ENCODE measurements around the gene MTRFR.

MTRFR gene

GRCh38 chr12:123238330-123238682, 5.1 kb downstream of the MTRFR start:
- H3K9ac ChIP-seq (ENCODE audit: low read length), result no peak overlapping the region
- H3K4me1 ChIP-seq (ENCODE audit: low read length), result peaks cover 29% of the 10 kb centered on the region
- no peaks in the 10 kb centered on the region for H3K27me3 ChIP-seq (ENCODE audit: low read depth, low read length)

DNA sequence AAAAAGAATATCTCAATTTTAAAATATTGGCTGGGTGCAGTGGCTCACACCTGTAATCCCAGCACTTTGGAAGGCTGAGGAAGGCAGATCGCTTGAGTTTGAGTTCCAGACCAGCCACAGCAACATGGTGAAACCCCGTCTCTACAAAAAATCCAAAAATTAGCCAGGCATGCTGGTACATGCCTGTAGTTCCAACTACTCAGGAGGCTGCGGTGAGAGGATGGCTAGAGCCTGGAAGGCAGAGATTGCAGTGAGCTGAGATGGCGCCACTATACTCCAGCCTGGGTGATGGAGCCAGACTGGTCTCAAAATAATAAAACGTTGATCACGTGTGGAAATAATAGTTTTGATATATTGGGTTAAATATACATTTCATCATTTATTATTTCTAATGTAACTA, 5.7 kb downstream of the MTRFR start:
- Histone ChIP-seq H3K9me3 (ENCODE audit: insufficient read depth, low read length) (no peaks in the 10 kb centered on the region), H3K36me3 (replicated peaks; ENCODE audit: low read depth, low read length) (peaks cover 39% of the 10 kb centered on the region), H3K79me2 (ENCODE audit: low read length) (peaks cover 47% of the 10 kb centered on the region), H3K27ac (ENCODE audit: low read length) (no peak overlapping the region), H2AFZ (ENCODE audit: low read depth, low read length) (no peak overlapping the region), H3K4me1 (ENCODE audit: low read length) (peaks cover 29% of the 10 kb centered on the region), H3K27me3 (ENCODE audit: low read depth, low read length) (no peaks in the 10 kb centered on the region), H3K4me3 (ENCODE audit: low read length) (no peak overlapping the region), H3K4me2 (ENCODE audit: low read length) (no peak overlapping the region), H4K20me1 (ENCODE audit: insufficient read depth, low read length) (peaks cover 48% of the 10 kb centered on the region), H3K9ac (ENCODE audit: low read length) (no peak overlapping the region)
- TF ChIP-seq, protein P1, sequence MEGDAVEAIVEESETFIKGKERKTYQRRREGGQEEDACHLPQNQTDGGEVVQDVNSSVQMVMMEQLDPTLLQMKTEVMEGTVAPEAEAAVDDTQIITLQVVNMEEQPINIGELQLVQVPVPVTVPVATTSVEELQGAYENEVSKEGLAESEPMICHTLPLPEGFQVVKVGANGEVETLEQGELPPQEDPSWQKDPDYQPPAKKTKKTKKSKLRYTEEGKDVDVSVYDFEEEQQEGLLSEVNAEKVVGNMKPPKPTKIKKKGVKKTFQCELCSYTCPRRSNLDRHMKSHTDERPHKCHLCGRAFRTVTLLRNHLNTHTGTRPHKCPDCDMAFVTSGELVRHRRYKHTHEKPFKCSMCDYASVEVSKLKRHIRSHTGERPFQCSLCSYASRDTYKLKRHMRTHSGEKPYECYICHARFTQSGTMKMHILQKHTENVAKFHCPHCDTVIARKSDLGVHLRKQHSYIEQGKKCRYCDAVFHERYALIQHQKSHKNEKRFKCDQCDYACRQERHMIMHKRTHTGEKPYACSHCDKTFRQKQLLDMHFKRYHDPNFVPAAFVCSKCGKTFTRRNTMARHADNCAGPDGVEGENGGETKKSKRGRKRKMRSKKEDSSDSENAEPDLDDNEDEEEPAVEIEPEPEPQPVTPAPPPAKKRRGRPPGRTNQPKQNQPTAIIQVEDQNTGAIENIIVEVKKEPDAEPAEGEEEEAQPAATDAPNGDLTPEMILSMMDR (IDR thresholded peaks at IDR 0.05; ENCODE audit: low read depth, low read length), result no peak
- no peak for TF ChIP-seq EZH2phosphoT487 (IDR thresholded peaks at IDR 0.05; ENCODE audit: low read depth)

More at GRCh38 chr12:123238330-123238682, 5.1 kb downstream of the MTRFR start:
- no peak overlapping the region for H2AFZ ChIP-seq (ENCODE audit: low read depth, low read length)
- no peaks in the 10 kb centered on the region for H3K9me3 ChIP-seq (ENCODE audit: insufficient read depth, low read length)
- peaks cover 53% of the 10 kb centered on the region for H3K79me2 ChIP-seq (ENCODE audit: low read length)
- no peak overlapping the region for H3K4me2 ChIP-seq (ENCODE audit: low read length)
- H3K36me3 ChIP-seq (replicated peaks; ENCODE audit: low read depth, low read length), result peaks cover 39% of the 10 kb centered on the region
- H3K4me3 ChIP-seq (ENCODE audit: low read length), result no peak overlapping the region
- H3K27ac ChIP-seq (ENCODE audit: low read length), result no peak overlapping the region
- no peak for TF ChIP-seq EZH2phosphoT487 (IDR thresholded peaks at IDR 0.05; ENCODE audit: low read depth)
- TF ChIP-seq, protein P1 (IDR thresholded peaks at IDR 0.05; ENCODE audit: low read depth, low read length), result no peak
- peaks cover 46% of the 10 kb centered on the region for H4K20me1 ChIP-seq (ENCODE audit: insufficient read depth, low read length)

DNA sequence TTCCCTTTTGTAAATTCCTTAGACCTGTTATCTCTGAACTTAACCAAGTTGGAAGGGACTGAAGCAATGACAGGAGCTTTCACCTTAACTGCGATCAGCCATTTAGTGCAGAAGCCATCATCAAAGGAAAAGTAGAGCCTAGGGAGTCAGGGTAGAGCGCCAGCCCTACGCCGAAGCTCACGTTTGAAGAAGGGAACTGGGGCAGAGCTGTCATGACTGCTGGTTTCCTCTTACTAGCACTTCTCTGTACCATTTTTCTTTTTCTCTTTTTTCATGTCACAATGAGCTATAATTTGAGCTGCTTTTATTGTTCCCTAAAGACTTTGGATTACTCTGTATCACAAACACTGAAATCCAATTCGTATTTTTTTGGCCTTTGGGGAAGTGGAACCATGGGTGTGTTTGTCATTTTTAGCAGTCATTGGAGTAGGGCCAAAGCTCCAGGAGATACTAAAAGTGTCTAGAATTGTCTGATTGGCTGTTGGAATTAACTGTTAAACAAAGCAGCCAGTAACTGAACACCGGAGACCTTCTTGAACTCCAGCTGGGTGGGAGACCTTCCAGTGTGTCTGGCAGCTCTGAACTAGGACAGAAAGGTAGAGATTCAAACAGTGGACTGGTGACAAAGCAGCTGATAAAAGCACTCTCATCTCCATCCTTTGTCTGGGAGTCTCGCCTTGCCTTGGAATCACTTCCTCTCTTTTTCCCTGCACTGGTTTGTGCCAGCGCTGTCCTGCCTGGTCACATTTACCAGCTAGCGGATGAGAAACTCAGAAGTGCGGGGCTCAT, 9.1 kb downstream of the MTRFR start:
- Histone ChIP-seq H3K4me3 (ENCODE audit: low read length) (no peak overlapping the region), H3K27me3 (ENCODE audit: low read depth, low read length) (no peaks in the 10 kb centered on the region), H3K9me3 (ENCODE audit: insufficient read depth, low read length) (no peaks in the 10 kb centered on the region), H4K20me1 (ENCODE audit: insufficient read depth, low read length) (peaks cover 36% of the 10 kb centered on the region), H3K9ac (ENCODE audit: low read length) (no peak overlapping the region), H3K79me2 (ENCODE audit: low read length) (peaks cover 43% of the 10 kb centered on the region), H3K27ac (ENCODE audit: low read length) (no peak overlapping the region), H3K4me1 (ENCODE audit: low read length) (peaks cover 7% of the 10 kb centered on the region), H3K4me2 (ENCODE audit: low read length) (no peak overlapping the region), H3K36me3 (replicated peaks; ENCODE audit: low read depth, low read length) (peaks cover 25% of the 10 kb centered on the region), H2AFZ (ENCODE audit: low read depth, low read length) (no peak overlapping the region)
- TF ChIP-seq, protein P1 (IDR thresholded peaks at IDR 0.05; ENCODE audit: low read depth, low read length), result no peak
- no peak for TF ChIP-seq EZH2phosphoT487 (IDR thresholded peaks at IDR 0.05; ENCODE audit: low read depth)

DNA sequence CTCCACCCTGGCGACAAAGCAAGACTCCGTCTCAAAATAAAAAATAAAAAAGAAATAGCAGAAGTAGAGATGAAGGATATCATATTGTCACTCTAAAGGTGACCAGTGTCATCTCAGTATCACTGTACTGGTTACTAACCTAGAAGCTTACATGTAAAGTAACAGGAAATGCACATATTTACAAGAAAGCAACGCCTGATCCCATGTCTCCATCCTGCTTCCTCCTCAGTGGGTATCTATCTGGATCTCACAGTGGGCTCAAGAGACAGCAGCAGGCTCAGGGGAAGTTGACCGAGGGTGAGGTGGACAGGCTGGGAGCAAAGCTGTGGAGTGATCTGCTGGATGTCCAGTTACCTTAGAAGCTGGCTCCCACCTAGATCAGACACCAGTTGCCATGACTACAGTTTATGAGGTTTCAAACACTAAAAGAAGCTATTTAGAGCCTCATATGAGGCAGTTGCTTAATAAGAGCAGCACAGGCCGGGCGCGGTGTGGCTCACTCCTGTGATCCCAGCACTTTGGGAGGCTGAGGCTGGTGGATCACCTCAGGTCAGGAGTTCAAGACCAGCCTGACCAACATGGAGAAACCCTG, 10.5 kb downstream of the MTRFR start:
- no peak overlapping the region for H3K4me3 ChIP-seq (ENCODE audit: low read length)
- H4K20me1 ChIP-seq (ENCODE audit: insufficient read depth, low read length), result peaks cover 22% of the 10 kb centered on the region
- no peak overlapping the region for H3K4me2 ChIP-seq (ENCODE audit: low read length)
- H3K27ac ChIP-seq (ENCODE audit: low read length), result no peak overlapping the region
- no peaks in the 10 kb centered on the region for H3K4me1 ChIP-seq (ENCODE audit: low read length)
- H3K79me2 ChIP-seq (ENCODE audit: low read length), result peaks cover 40% of the 10 kb centered on the region
- no peak overlapping the region for H2AFZ ChIP-seq (ENCODE audit: low read depth, low read length)
- peaks cover 14% of the 10 kb centered on the region for H3K36me3 ChIP-seq (replicated peaks; ENCODE audit: low read depth, low read length)
- H3K9ac ChIP-seq (ENCODE audit: low read length), result no peak overlapping the region
- no peaks in the 10 kb centered on the region for H3K27me3 ChIP-seq (ENCODE audit: low read depth, low read length)
- H3K9me3 ChIP-seq (ENCODE audit: insufficient read depth, low read length), result no peaks in the 10 kb centered on the region
- TF ChIP-seq, protein P1 (IDR thresholded peaks at IDR 0.05; ENCODE audit: low read depth, low read length), result no peak
- TF ChIP-seq EZH2phosphoT487 (IDR thresholded peaks at IDR 0.05; ENCODE audit: low read depth), result no peak
